WI38 (cell line): Measurements from ENCODE around the gene GHDC.
A peak's percentile ranks its signal among the peaks of the same experiment; 100 is the strongest.
"Not testable (repeated sequence)": the region's sequence is repeated elsewhere in the genome, so short reads cannot be mapped to it uniquely, and the experiment has no call there.

Experiments
- H3K4me3 ChIP-seq: 2 replicates; pipeline ENCODE4 v1.5.1; 2011; ENCODE audit warnings: low read depth, mild to moderate bottlenecking, control low read depth, low read length
- CTCF ChIP-seq: IDR thresholded peaks from 2 replicates; pipeline ENCODE4 v1.5.1; 2012; ENCODE audit warnings: low read depth, mild to moderate bottlenecking, control low read depth, low read length

The GHDC gene

GRCh38 chr17:42159796-42160530, 34.3 kb downstream of the GHDC start:
- TF ChIP-seq CTCF: no peak
- H3K4me3 ChIP-seq: no peak overlapping the region

- H3K4me3 ChIP-seq: peak overlapping the region; percentile 44
- no peak for TF ChIP-seq CTCF
These were observed 38.7 kb downstream of the GHDC start for GRCh38 chr17:42155614-42156045.

GRCh38 chr17:42153919-42154742, 40.2 kb downstream of the GHDC start:
- TF ChIP-seq CTCF: no peak
- peak overlapping the region; percentile 79 for H3K4me3 ChIP-seq

GRCh38 chr17:42146911-42147607, 47.2 kb downstream of the GHDC start:
- TF ChIP-seq CTCF: no peak
- H3K4me3 ChIP-seq: no peak overlapping the region

GRCh38 chr17:42143138-42143537, 51.2 kb downstream of the GHDC start:
- not testable (repeated sequence) for H3K4me3 ChIP-seq

GRCh38 chr17:42142371-42142896, 51.9 kb downstream of the GHDC start:
- H3K4me3 ChIP-seq: peak overlapping the region; percentile 1; the same call in 1 of the 2 replicates
- TF ChIP-seq CTCF: no peak

- no peak for TF ChIP-seq CTCF
- H3K4me3 ChIP-seq: no peak overlapping the region
These were observed 52.9 kb downstream of the GHDC start for GRCh38 chr17:42141382-42141781.

- not testable (repeated sequence) for H3K4me3 ChIP-seq
These were observed 53.6 kb downstream of the GHDC start for GRCh38 chr17:42140690-42141089.
